ENCODE data around the gene RFX1.

DNA sequence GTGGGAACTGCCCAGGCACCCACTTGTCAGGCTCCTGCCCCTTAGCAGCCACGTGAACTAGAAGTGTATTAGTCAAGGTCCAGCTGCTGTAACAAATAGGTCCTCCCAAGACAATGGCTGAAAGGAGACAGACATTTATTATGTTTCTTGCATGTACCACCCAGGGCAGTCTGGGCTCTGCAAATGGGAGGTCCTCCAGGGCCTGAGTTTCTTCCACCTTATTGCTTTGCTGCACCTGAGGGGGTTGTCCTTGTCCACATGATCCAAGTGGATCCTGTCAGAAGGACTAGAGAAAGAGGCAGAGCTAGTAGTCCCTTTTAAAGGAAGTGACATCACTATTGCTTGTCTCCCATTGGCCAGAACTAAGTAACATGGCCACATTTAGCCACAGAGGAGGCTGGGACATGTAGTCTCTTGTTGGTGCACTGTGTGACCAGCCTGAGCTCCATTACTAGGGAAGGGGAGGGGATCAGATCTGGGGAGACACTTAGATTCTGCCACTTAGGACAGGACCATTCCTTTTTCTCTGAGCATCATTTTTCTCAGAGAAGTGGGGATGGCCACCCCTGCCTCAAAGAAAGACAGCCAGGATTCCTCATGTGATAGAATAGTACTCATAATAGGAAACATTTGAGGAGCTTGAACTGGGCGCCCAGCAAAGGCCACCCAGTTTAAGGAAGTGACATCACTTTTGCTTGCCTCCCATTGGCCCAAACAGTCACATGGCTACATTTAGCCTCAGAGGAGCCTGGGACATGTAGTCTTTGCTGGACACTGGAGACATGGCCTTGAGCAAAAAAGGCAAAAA, 85.0 kb downstream of the RFX1 start:
- TF ChIP-seq, protein P1, sequence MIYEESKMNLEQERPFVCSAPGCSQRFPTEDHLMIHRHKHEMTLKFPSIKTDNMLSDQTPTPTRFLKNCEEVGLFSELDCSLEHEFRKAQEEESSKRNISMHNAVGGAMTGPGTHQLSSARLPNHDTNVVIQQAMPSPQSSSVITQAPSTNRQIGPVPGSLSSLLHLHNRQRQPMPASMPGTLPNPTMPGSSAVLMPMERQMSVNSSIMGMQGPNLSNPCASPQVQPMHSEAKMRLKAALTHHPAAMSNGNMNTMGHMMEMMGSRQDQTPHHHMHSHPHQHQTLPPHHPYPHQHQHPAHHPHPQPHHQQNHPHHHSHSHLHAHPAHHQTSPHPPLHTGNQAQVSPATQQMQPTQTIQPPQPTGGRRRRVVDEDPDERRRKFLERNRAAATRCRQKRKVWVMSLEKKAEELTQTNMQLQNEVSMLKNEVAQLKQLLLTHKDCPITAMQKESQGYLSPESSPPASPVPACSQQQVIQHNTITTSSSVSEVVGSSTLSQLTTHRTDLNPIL (CRISPR knock-in tag; IDR thresholded peaks at IDR 0.05; ENCODE audit: low read depth) = no peak
- TF ChIP-seq BACH2 (CRISPR knock-in tag; IDR thresholded peaks at IDR 0.05; ENCODE audit: borderline replicate concordance) = no peak
- TF ChIP-seq ISL1 (CRISPR knock-in tag; IDR thresholded peaks at IDR 0.05) = no peak
- no peak for TF ChIP-seq PPARA (CRISPR knock-in tag; IDR thresholded peaks at IDR 0.05; ENCODE audit: borderline replicate concordance)
- no peak for TF ChIP-seq ZFP3 (CRISPR knock-in tag; IDR thresholded peaks at IDR 0.05)
- no peak for TF ChIP-seq RARB (CRISPR knock-in tag; IDR thresholded peaks at IDR 0.05)
- TF ChIP-seq ARNTL (CRISPR knock-in tag; IDR thresholded peaks at IDR 0.05; ENCODE audit: borderline replicate concordance, low read depth) = no peak
- no peak for TF ChIP-seq ZFP30 (CRISPR knock-in tag; IDR thresholded peaks at IDR 0.05)
- no peak for TF ChIP-seq SNAI2 (CRISPR knock-in tag; IDR thresholded peaks at IDR 0.05)
- TF ChIP-seq, protein P2, sequence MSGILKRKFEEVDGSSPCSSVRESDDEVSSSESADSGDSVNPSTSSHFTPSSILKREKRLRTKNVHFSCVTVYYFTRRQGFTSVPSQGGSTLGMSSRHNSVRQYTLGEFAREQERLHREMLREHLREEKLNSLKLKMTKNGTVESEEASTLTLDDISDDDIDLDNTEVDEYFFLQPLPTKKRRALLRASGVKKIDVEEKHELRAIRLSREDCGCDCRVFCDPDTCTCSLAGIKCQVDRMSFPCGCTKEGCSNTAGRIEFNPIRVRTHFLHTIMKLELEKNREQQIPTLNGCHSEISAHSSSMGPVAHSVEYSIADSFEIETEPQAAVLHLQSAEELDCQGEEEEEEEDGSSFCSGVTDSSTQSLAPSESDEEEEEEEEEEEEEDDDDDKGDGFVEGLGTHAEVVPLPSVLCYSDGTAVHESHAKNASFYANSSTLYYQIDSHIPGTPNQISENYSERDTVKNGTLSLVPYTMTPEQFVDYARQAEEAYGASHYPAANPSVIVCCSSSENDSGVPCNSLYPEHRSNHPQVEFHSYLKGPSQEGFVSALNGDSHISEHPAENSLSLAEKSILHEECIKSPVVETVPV (CRISPR knock-in tag; IDR thresholded peaks at IDR 0.05) = no peak

All from SK-N-SH treated with all-trans-retinoic acid at 6 μM for 48 hours (cell line).